HEK293 (cell line): Measurements from ENCODE around the gene NPC2.

Source experiments
- CTCF ChIA-PET: fragments of 350-600 bp; formaldehyde crosslinking; extraction: SDS; loops from one replicate; lab custom pipeline; 2021; ENCODE audit warnings: antibody characterized with exemption; lab: Yijun Ruan, JAX
- POLR2A ChIA-PET: fragments of 300-600 bp; formaldehyde crosslinking; extraction: SDS; loops from one replicate; lab custom pipeline; 2020; ENCODE audit warnings: antibody characterized with exemption, inconsistent platforms; lab: Yijun Ruan, JAX
- H3K27ac ChIP-seq: fragments of 200-500 bp; sonication (Bioruptor generic); 2 replicates; pipeline ENCODE4 v1.5.1; 2014; ENCODE audit warnings: low read depth, low read length, control low read depth, inconsistent platforms; ENCODE audit errors: extremely low read depth
- H3K36me3 ChIP-seq, 2 experiments: fragments of 200-500 bp in 1 of 2; sonication (Bioruptor generic) in 1 of 2; 1 replicate in 1 of 2; 2 replicates in 1 of 2; pipeline ENCODE4 v1.5.1; 2014 to 2017; ENCODE audit warnings: inconsistent platforms in 2 of 2, low read length in 2 of 2; ENCODE audit not compliant: control insufficient read depth in 2 of 2, insufficient read depth in 1 of 2
- H3K4me1 ChIP-seq: fragments of 200-500 bp; sonication (Bioruptor generic); 2 replicates; pipeline ENCODE4 v1.5.1; 2014; ENCODE audit warnings: mild to moderate bottlenecking, low read length, inconsistent platforms; ENCODE audit not compliant: control insufficient read depth, insufficient read depth
- H3K4me3 ChIP-seq: 2 replicates; pipeline ENCODE4 v1.5.1; 2011; ENCODE audit warnings: low read depth, mild to moderate bottlenecking, control low read depth, low read length, moderate library complexity
- H3K9me3 ChIP-seq: fragments of 200-500 bp; sonication (Bioruptor generic); 2 replicates; pipeline ENCODE4 v1.5.1; 2014; ENCODE audit warnings: low read depth, low read length, inconsistent platforms; ENCODE audit not compliant: control insufficient read depth, insufficient read depth
- BCL6B ChIP-seq: fragments of 450-650 bp; formaldehyde crosslinking; IDR thresholded peaks from 2 replicates; pipeline ENCODE4 v1.5.1; 2017; ENCODE audit warnings: missing biosample characterization, missing genetic modification characterization
- ELK4 ChIP-seq: IDR thresholded peaks from 2 replicates; pipeline ENCODE4 v1.6.1; 2011; ENCODE audit warnings: mild to moderate bottlenecking, low read depth, low read length, borderline replicate concordance
- HOXA7 ChIP-seq: sonication (generic); formaldehyde crosslinking; IDR thresholded peaks from 2 replicates; pipeline ENCODE4 v1.8.1; 2022; ENCODE audit warnings: missing genetic modification reagents, borderline replicate concordance
- PRDM2 ChIP-seq: fragments of 450-650 bp; formaldehyde crosslinking; IDR thresholded peaks from 2 replicates; pipeline ENCODE4 v1.5.1; 2016; ENCODE audit warnings: missing biosample characterization, missing genetic modification characterization, borderline replicate concordance
- ZBTB17 ChIP-seq: fragments of 450-650 bp; formaldehyde crosslinking; IDR thresholded peaks from 2 replicates; pipeline ENCODE4 v1.5.1; 2016; ENCODE audit warnings: missing biosample characterization, missing genetic modification characterization
- ZBTB48 ChIP-seq: fragments of 450-650 bp; formaldehyde crosslinking; IDR thresholded peaks from 2 replicates; pipeline ENCODE4 v1.5.1; 2016; ENCODE audit warnings: missing biosample characterization, missing genetic modification characterization
- ZEB2 ChIP-seq: fragments of 450-650 bp; formaldehyde crosslinking; IDR thresholded peaks from 2 replicates; pipeline ENCODE4 v1.5.1; 2016; ENCODE audit warnings: missing biosample characterization, missing genetic modification characterization
- ZNF157 ChIP-seq: fragments of 450-650 bp; formaldehyde crosslinking; IDR thresholded peaks from 2 replicates; pipeline ENCODE4 v1.5.1; 2016; ENCODE audit warnings: missing biosample characterization, missing genetic modification characterization
- ZNF16 ChIP-seq: fragments of 450-650 bp; formaldehyde crosslinking; IDR thresholded peaks from 2 replicates; pipeline ENCODE4 v1.5.1; 2016; ENCODE audit warnings: low read depth, missing biosample characterization, missing genetic modification characterization
- ZNF302 ChIP-seq: fragments of 450-650 bp; formaldehyde crosslinking; IDR thresholded peaks from 2 replicates; pipeline ENCODE4 v1.5.1; 2016; ENCODE audit warnings: missing biosample characterization, missing genetic modification characterization, low read depth
- ZNF398 ChIP-seq: fragments of 450-650 bp; formaldehyde crosslinking; IDR thresholded peaks from 2 replicates; pipeline ENCODE4 v1.5.1; 2017; ENCODE audit warnings: missing biosample characterization, missing genetic modification characterization
- ZNF544 ChIP-seq: fragments of 450-650 bp; formaldehyde crosslinking; IDR thresholded peaks from 2 replicates; pipeline ENCODE4 v1.5.0; 2017; ENCODE audit warnings: missing biosample characterization, missing genetic modification characterization

The NPC2 gene

GRCh38 chr14:74476107-74476506 is 17.0 kb downstream of the NPC2 start:
- Histone ChIP-seq H3K36me3 (peaks cover 4 to 53% of the 10 kb centered on the region in 2 experiments; a peak in 1 of 3 replicates), H3K4me3 (no peak overlapping the region), H3K9me3 (no peaks in the 10 kb centered on the region), H3K4me1 (no peaks in the 10 kb centered on the region), H3K27ac (no peak overlapping the region)
- CTCF ChIA-PET = interaction anchor here (0.7 kb wide), 1 partner anchor 15 kb away, joined by 4 read pairs; no protein-coding TSS in a partner anchor
- POLR2A ChIA-PET = no interaction called here
- TF ChIP-seq PRDM2 (no peak), ZNF302 (tag by site-specific recombination) (no peak), ZNF544 (no peak), ZNF398 (tag by site-specific recombination) (no peak), ZBTB48 (tag by site-specific recombination) (no peak), ZNF157 (tag by site-specific recombination) (no peak), ZBTB17 (tag by site-specific recombination) (no peak), ZNF16 (no peak), ELK4 (no peak)

GRCh38 chr14:74475678-74476077 is 17.4 kb downstream of the NPC2 start:
- no peak overlapping the region for H3K27ac ChIP-seq
- no peak overlapping the region for H3K4me3 ChIP-seq
- no peak for TF ChIP-seq ZEB2 (tag by site-specific recombination)
- TF ChIP-seq, all 188 proteins: peak for 0
- Histone ChIP-seq H3K9me3 (no peaks in the 10 kb centered on the region), H3K36me3 (peaks cover 4 to 49% of the 10 kb centered on the region in 2 experiments; a peak in 1 of 3 replicates), H3K4me1 (no peaks in the 10 kb centered on the region)
- POLR2A ChIA-PET = interaction anchor here (0.8 kb wide), 1 partner anchor 17 kb away, joined by 4 read pairs; no protein-coding TSS in a partner anchor
- CTCF ChIA-PET = interaction anchor here (0.7 kb wide), 1 partner anchor 16 kb away, joined by 4 read pairs; no protein-coding TSS in a partner anchor

- Histone ChIP-seq H3K9me3 (no peaks in the 10 kb centered on the region), H3K4me3 (no peak overlapping the region), H3K4me1 (no peaks in the 10 kb centered on the region), H3K36me3 (peaks cover under 1 to 36% of the 10 kb centered on the region in 2 experiments; a peak in 1 of 3 replicates), H3K27ac (no peak overlapping the region)
- TF ChIP-seq HOXA7 (CRISPR knock-in tag) = no peak
- no peak for TF ChIP-seq BCL6B (tag by site-specific recombination)
- POLR2A ChIA-PET = interaction anchor here (0.5 to 0.6 kb wide), 2 partner anchors 11 to 19 kb away, joined by 3 to 7 read pairs; no protein-coding TSS in a partner anchor
- CTCF ChIA-PET = interaction anchor here (0.5 to 1.4 kb wide), 2 partner anchors 15 to 363 kb away, joined by 3 to 4 read pairs; no protein-coding TSS in a partner anchor
Measured at GRCh38 chr14:74474376-74474775, 18.7 kb downstream of the NPC2 start.
